ENCODE data around the gene NEU2. TPM values are rescaled to one million over a fixed set of nuclear protein-coding genes. Genes with fewer than 3 reads are reported as not detected.

NEU2 gene
- total and polyA plus RNA-seq, 9 of the 15 experiments (the other 6 are each of a cell fraction or from before 2014, with no cell fraction given) = not detected

GRCh38 chr2:233009661-233010060, 22.8 kb upstream of the NEU2 start (continued):
- no peak for TF ChIP-seq MGA (IDR thresholded peaks at IDR 0.05)
- no peak for TF ChIP-seq E2F1 (CRISPR knock-in tag; IDR thresholded peaks at IDR 0.05)
- no peak for TF ChIP-seq ILK (tag; IDR thresholded peaks at IDR 0.05; ENCODE audit: borderline replicate concordance, low read depth)
- TF ChIP-seq NELFE (IDR thresholded peaks at IDR 0.05; ENCODE audit: insufficient read depth, insufficient read length) = no peak
- TF ChIP-seq HDAC2 (IDR thresholded peaks at IDR 0.05) = no peak
- TF ChIP-seq SRF (CRISPR knock-in tag; IDR thresholded peaks at IDR 0.05) = no peak
- no peak for TF ChIP-seq SRSF1 (IDR thresholded peaks at IDR 0.05; ENCODE audit: low read depth, low read length)
